GOT3 (cell line): ENCODE data around the gene TRPM3.

Source experiments
- DNase-seq: peaks from one replicate; lab custom pipeline; 2025; ENCODE audit warnings: mixed read lengths; lab: John Stamatoyannopoulos, UW

Gene TRPM3

DNA sequence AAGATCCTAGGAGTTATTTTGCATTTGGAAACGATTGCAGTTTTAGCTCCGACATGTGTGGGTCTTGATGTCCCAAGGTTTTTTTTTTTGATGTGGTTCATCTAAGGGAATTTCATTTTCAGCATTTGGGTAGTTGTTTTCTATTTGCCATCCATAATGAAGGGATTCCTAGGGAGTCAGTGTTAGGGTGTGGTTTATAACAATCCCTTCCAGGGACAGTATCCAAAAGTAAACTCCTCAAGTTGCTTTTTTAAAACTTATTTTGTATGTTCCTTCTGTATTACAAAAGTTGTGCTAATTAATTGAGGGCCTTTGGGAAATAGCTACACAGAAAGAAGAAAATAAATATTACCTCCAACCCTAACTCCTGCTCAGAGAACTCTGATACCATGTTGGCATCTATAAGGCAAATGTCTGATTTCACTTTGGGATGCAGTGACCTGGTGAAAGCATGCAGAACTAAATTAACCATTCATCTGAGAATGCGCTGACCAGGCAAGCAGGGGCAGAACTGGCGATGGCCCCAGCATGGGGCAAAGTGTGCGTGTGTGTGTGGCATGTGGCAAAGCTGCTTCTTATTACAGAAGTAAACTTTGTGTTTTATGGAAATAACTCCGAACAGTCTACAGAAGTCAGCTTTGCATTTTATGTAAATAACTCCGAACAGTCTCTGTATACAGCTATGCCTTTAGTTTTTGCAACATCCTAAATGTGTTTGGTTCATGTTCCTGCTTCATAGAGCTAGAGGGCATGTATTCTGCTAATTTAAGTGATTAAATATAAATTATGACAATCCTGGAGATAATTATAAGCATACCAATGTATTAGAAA is 237.2 kb downstream of the TRPM3 start:
- no peak for DNase-seq

DNA sequence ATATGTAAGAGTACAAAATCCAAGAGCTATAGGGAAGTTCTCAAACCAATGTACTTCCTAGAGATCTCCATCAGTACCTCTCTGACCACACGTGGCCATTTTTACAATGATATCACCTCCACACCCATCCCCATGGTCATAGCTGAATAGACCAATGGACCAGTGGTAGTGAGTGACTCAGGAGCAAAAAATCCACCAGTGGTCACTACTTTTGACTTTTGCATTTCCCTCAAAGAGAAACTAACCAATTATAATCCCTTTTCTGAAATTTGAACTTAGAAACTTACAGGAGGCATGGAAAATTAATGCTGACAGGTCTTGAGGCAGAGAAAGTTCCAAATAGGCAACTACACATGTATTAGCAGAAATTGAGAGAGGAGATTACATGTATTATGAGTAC is 238.4 kb downstream of the TRPM3 start:
- DNase-seq: no peak

DNA sequence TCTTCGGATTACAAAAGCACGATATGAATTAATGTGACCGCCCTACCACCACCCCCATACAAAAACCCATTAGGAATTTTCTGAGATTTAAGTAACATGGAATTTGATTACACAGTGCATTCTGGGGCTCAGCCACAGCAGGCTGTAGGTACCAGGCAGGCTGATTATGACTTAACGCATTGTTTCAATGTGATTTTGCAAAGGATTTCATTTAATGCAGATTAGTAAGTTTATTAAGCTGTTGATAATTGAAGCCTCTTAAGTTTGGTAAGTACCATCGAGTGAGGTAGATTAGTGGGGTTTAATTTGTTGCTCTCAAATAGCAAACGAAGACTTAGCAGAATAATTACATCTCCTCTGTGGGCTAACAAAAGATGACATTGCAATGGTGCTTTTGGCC is 240.1 kb downstream of the TRPM3 start:
- DNase-seq: no peak

- no peak for DNase-seq
Measured at GRCh38 chr9:70880535-70880934, 240.9 kb downstream of the TRPM3 start.

DNA sequence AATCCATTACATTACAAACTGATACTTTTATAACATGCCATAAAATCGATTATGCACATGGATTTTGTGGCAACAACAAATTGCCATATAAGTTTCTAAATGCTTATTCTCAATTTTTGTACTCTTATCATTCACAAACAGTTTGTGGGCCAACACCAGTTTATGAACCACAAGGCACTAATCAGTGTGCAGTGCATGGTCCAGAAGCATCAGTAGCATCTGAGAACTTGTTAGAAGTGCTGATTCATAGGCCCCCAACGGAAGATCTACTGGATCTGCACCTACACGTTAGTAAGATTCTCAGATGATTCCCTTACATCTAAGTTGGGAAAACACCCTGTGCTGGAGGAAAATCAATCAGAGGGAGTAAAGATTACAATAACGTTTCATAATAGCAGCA is 242.8 kb downstream of the TRPM3 start:
- DNase-seq: no peak

DNA sequence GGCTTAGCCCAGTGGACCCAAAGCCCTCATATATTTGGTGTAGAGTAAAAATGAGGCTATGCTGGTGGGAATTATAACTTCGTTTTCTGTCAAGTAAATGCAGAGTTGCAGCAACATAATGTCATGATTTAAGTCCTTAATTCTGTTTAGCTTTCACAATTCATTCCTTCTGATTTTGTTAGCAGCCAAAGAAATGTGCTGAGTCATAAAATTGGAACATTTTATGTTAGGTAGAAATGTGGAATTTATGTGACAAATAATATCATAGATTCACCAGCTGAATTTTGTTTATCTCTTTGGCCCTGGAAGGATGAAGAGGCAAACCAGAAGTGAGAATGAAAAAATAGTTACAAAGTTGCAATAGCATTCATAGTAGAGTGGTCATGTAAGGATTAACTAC is 247.0 kb downstream of the TRPM3 start:
- no peak for DNase-seq

- no peak for DNase-seq
Measured at GRCh38 chr9:70873506-70873905, 247.9 kb downstream of the TRPM3 start.

DNA sequence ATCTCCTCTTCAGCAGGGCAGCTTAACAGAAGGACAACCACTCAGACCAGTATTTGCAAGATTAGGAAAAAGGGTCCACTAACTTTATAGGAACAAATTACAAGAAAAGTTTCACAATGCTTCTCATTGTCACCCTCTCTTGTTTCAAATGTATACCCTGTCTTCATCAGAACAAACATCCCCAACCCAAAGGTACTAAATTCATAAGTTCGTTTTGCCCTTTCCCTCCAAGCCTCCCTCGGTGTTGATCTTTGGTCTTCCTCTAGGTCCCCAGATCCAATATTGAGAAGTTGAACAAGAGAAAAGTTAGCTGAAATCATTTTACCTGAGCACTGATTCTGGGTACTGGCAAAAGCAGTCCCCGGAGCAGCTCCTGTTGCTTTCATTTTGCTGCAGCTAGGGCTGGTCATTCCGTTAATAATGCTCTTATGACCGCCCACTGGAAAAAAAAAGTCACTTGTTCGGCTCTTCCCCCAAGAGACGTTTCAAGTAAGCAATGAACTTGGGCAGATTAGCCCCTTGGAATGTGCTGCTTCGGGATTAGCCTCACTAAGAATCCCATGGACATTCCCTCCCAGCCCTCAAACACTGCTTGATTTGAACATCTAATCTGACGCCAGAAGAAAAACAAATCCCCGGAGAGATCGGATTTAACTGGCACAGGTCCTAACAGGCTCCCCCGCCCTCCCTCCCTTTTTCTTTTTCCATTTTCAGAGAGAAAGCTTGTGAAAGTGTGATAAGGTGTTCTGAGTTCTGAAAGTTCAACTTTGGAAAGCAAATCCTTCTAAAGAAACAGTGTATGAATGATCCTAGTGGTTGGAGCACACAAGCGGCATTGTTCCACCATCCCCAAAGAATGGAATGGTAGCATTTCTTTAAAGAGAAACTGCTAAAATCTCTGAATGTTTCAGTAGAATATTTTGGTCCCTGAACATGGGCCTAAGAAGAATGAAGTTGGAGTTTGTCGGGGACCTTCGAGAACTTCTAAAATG is 252.5 kb downstream of the TRPM3 start:
- no peak for DNase-seq

GRCh38 chr9:70868041-70868440 is 253.4 kb downstream of the TRPM3 start:
- DNase-seq: no peak

DNA sequence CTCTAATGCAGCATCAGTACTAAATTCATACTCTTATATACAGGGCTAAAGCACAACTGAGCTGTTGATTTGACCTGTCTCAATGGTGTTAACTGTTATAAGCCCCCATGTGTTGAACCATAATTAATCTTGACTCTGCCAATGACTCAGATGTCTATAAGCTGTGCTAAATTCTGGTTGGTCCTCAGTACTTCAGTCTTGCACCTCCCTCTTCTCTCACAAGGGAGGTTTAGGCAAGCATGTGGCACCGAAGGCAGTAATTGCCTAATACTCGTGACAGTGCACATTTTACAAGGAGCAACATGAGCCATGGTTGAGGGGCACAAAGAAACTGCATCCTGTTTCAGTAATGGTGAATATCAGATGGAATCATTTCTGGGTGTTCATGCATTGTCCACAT is 255.9 kb downstream of the TRPM3 start:
- no peak for DNase-seq

DNA sequence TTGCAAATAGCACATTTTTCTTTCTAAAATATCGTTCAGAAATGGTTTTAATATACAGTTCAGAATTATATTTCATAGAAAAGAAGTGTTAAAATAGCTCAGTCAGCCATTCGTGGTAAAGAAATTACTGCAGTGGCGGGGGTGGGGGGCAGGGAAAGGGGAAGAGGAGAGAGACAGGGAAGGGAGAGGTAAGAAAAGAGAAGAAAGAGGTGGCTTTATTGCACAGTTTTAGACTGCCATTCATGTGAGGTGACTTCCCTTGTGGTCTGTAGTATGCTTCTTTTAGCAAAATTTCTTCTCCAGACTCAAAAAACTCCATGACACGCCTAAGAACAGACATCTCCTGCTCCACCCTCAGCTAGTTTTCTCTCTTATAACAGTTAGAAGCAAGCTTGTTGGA is 259.6 kb downstream of the TRPM3 start:
- DNase-seq: no peak

- DNase-seq: no peak
Measured at GRCh38 chr9:70861376-70861775, 260.0 kb downstream of the TRPM3 start.

GRCh38 chr9:70859694-70860093 is 261.7 kb downstream of the TRPM3 start:
- DNase-seq: no peak

- no peak for DNase-seq
Measured at GRCh38 chr9:70856411-70856810, 265.0 kb downstream of the TRPM3 start.

- DNase-seq: no peak
Measured at GRCh38 chr9:70852711-70853240, 268.6 kb downstream of the TRPM3 start.

DNA sequence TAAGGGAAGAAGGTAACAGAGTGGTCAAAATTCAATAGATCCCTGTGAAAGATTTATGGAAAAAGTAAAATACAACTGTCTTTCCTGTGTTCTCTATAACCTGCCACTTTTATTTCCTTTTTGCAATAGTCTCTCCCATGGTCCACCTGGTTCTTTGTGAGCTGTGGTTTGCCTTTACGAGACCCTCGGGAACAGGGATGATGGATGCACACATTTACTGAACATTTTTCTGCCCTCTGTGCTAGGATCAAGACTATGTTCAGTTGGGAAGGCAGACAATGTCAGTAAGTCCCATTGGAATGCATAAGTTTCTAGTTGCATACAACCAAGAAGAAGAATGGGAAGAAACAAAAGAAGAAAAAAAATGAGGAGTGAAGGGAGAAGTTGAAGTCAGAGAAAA is 281.2 kb downstream of the TRPM3 start:
- no peak for DNase-seq

- no peak for DNase-seq
Measured at GRCh38 chr9:70835323-70835722, 286.1 kb downstream of the TRPM3 start.

DNA sequence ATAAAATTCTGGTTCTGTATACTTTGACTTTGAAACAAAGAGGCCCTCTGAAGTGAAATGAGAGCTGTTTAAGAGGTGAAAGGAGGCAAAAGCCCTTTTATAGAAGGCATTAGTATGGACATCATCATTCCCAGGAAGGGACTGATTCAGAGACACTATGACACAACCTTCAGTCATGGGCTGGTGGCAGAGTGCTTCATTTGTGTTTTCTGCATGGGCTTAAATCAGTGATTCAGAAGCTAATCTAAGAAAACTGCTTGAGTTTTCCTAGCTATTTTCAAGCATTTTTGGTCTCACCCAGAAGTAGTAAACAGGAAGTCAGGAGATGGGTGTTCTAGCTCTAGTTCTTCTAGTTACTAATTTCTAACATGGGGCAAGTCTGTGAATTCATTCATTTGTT is 288.9 kb downstream of the TRPM3 start:
- DNase-seq: no peak

DNA sequence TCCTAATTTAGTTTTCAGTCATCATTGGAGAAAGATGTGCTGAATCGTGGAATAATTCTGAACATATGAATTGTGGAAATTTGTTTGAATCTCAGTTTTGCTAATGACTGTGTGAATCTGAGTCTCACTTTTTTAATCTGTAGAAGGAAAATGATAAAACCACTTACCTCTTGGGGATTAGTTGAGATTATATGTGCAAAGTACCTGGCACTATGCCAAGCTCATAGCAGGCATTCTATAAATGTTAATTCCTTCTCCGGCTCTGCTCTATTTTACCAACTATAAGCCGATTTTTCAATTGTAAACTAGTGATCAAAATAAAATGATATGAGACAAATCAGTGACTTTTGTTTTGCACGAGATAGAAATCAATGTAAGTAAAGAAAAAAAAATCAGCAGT is 290.8 kb downstream of the TRPM3 start:
- DNase-seq: no peak

GRCh38 chr9:70829591-70830265 is 291.7 kb downstream of the TRPM3 start:
- DNase-seq: no peak

- no peak for DNase-seq
Measured at GRCh38 chr9:70826562-70826961, 294.9 kb downstream of the TRPM3 start.

DNA sequence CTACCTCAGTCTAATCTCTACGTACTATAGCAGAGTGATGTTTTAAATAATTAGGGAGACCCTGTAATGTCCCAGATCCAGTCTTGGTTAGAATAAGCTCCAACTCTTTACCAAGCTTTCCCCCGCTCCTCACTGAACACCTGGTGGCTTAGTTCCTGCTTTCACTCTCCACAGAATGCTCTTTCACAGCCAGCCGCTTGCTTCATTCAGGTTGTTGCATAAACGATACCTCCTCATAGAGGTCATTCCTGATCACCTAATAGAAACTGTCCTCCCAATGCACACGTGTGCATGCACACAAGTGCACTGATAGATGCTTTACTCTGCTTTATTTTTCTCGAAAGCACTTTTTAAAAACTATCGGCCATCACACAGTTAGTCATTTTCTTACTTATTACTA is 298.1 kb downstream of the TRPM3 start:
- DNase-seq: no peak
